HG02763 (cell line): Measurements from ENCODE around the gene MMP8.

ENCODE experiments used
- ATAC-seq: cut with Tn5 transposase; IDR thresholded peaks from one replicate; pipeline ENCODE4 v1.9.1; 2021; ENCODE audit warnings: mild to moderate bottlenecking, moderate library complexity; ENCODE audit not compliant: unreplicated experiment

Gene MMP8

GRCh38 chr11:102662607-102663006 lies 62.1 kb downstream of the MMP8 start:
- no peak for ATAC-seq
